GM23338 (cell line): ENCODE results near the gene EML3. TPM values are rescaled to one million over a fixed set of nuclear protein-coding genes. Genes with fewer than 3 reads are reported as not detected.

Experiments
- ATAC-seq: fragments of 200-7000 bp; cut with Tn5 transposase; 3 replicates; pipeline ENCODE4 v1.9.1; 2020
- DNase-seq: peaks from one replicate; pipeline ENCODE4 v3.0.0-alpha.2; 2015; ENCODE audit warnings: low spot score
- H2AFZ ChIP-seq: fragments of 200-600 bp; sonication (generic); 2 replicates; pipeline ENCODE4 v1.8.0; 2016; ENCODE audit warnings: antibody characterized with exemption, mild to moderate bottlenecking, moderate library complexity
- H3F3A ChIP-seq: fragments of 200-600 bp; sonication (generic); replicated peaks from 2 replicates; pipeline ENCODE4 v1.8.0; 2017; ENCODE audit warnings: antibody characterized with exemption, mixed run types, low read depth
- H3K27ac ChIP-seq: fragments of 200-600 bp; sonication (generic); 2 replicates; pipeline ENCODE4 v1.6.1; 2016; ENCODE audit warnings: low read depth
- H3K27me3 ChIP-seq: fragments of 200-600 bp; sonication (generic); 2 replicates; pipeline ENCODE4 v1.8.0; 2016; ENCODE audit warnings: mild to moderate bottlenecking, mixed run types, moderate library complexity; ENCODE audit not compliant: insufficient read depth
- H3K36me3 ChIP-seq: fragments of 200-600 bp; sonication (generic); 2 replicates; pipeline ENCODE4 v1.8.0; 2016; ENCODE audit warnings: mild to moderate bottlenecking; ENCODE audit not compliant: insufficient read depth
- H3K4me1 ChIP-seq: fragments of 200-600 bp; sonication (generic); 2 replicates; pipeline ENCODE4 v1.8.0; 2016; ENCODE audit warnings: mild to moderate bottlenecking, moderate library complexity; ENCODE audit not compliant: insufficient read depth
- H3K4me2 ChIP-seq: fragments of 200-600 bp; sonication (generic); 2 replicates; pipeline ENCODE4 v1.7.1; 2017; ENCODE audit warnings: mixed run types
- H3K4me3 ChIP-seq: fragments of 200-600 bp; sonication (generic); 2 replicates; pipeline ENCODE4 v1.6.1; 2016; ENCODE audit warnings: mixed run types
- H3K79me2 ChIP-seq: fragments of 200-600 bp; sonication (generic); replicated peaks from 2 replicates; pipeline ENCODE4 v1.8.0; 2017; ENCODE audit warnings: mild to moderate bottlenecking; ENCODE audit not compliant: insufficient read depth
- H3K9me2 ChIP-seq: fragments of 200-600 bp; sonication (generic); 2 replicates; pipeline ENCODE4 v1.8.0; 2017; ENCODE audit not compliant: insufficient read depth
- H4K20me1 ChIP-seq: fragments of 200-600 bp; sonication (generic); replicated peaks from 2 replicates; pipeline ENCODE4 v1.8.0; 2017; ENCODE audit warnings: mild to moderate bottlenecking; ENCODE audit not compliant: insufficient read depth
- H3K27ac Mint-ChIP-seq: 2 replicates; pipeline ENCODE4 v1.8.0; 2020; ENCODE audit warnings: inconsistent platforms, mild to moderate bottlenecking, moderate library complexity, mixed read lengths
- H3K27me3 Mint-ChIP-seq: 3 replicates; pipeline ENCODE4 v1.8.0; 2022; ENCODE audit warnings: low read depth, mild to moderate bottlenecking, moderate library complexity, mixed read lengths, inconsistent platforms; ENCODE audit not compliant: insufficient read depth, poor library complexity
- H3K36me3 Mint-ChIP-seq: 3 replicates; pipeline ENCODE4 v1.8.0; 2021; ENCODE audit warnings: low read depth, mild to moderate bottlenecking, inconsistent platforms, moderate library complexity, mixed read lengths
- H3K4me1 Mint-ChIP-seq: 3 replicates; pipeline ENCODE4 v1.8.0; 2020; ENCODE audit warnings: mild to moderate bottlenecking, inconsistent platforms, mixed read lengths
- H3K4me3 Mint-ChIP-seq: 3 replicates; pipeline ENCODE4 v1.8.0; 2021; ENCODE audit warnings: moderate library complexity, mild to moderate bottlenecking, inconsistent platforms, mixed read lengths
- H3K9me3 Mint-ChIP-seq: 3 replicates; pipeline ENCODE4 v1.8.0; 2020; ENCODE audit warnings: moderate library complexity, mild to moderate bottlenecking, inconsistent platforms, mixed read lengths
- CREB1 ChIP-seq: fragments of 250-450 bp; sonication (Bioruptor Pico); IDR thresholded peaks from 2 replicates; pipeline ENCODE4 v1.5.0; 2020; ENCODE audit warnings: low read depth, mild to moderate bottlenecking, moderate library complexity
- CTCF ChIP-seq, 2 experiments: fragments of 200-600 bp in 1 of 2; sonication (generic) in 1 of 2; conservative IDR thresholded peaks; 2 replicates each; pipeline versions ENCODE4 v1.5.1 to v1.6.1; 2016 to 2017; ENCODE audit warnings: antibody characterized with exemption in 2 of 2, low read depth in 2 of 2, mild to moderate bottlenecking in 2 of 2, moderate library complexity in 1 of 2
- EZH2 ChIP-seq: fragments of 200-600 bp; sonication (generic); IDR thresholded peaks from one replicate; pipeline ENCODE4 v1.8.0; 2017; ENCODE audit warnings: antibody characterized with exemption, mild to moderate bottlenecking, low read depth; ENCODE audit not compliant: unreplicated experiment
- EZH2phosphoT487 ChIP-seq: fragments of 200-600 bp; sonication (generic); IDR thresholded peaks from one replicate; pipeline ENCODE4 v1.8.1; 2018; ENCODE audit warnings: antibody characterized with exemption; ENCODE audit not compliant: unreplicated experiment
- JUNB ChIP-seq: IDR thresholded peaks from one replicate; pipeline ENCODE4 v1.6.1; 2016; ENCODE audit warnings: antibody characterized with exemption; ENCODE audit not compliant: unreplicated experiment
- NANOG ChIP-seq: IDR thresholded peaks from 2 replicates; pipeline ENCODE4 v1.6.1; 2016; ENCODE audit warnings: antibody characterized with exemption, borderline replicate concordance
- POLR2AphosphoS5 ChIP-seq: IDR thresholded peaks from 2 replicates; pipeline ENCODE4 v1.6.1; 2016; ENCODE audit warnings: antibody characterized with exemption, low read depth
- STAT1 ChIP-seq: IDR thresholded peaks from one replicate; pipeline ENCODE4 v1.6.1; 2016; ENCODE audit warnings: antibody characterized with exemption; ENCODE audit not compliant: unreplicated experiment
- ZNF114 ChIP-seq: fragments of 250-450 bp; sonication (Bioruptor Pico); IDR thresholded peaks from 2 replicates; pipeline ENCODE4 v1.5.0; 2020; ENCODE audit warnings: mild to moderate bottlenecking, moderate library complexity
- ZNF331 ChIP-seq: fragments of 250-450 bp; sonication (Bioruptor Pico); IDR thresholded peaks from 2 replicates; pipeline ENCODE4 v1.5.0; 2020; ENCODE audit warnings: low read depth, mild to moderate bottlenecking, moderate library complexity
- ZNF462 ChIP-seq: fragments of 250-450 bp; sonication (Bioruptor Pico); IDR thresholded peaks from 2 replicates; pipeline ENCODE4 v1.5.0; 2020; ENCODE audit warnings: mild to moderate bottlenecking, moderate library complexity
- polyA plus RNA-seq: library from polyadenylated mRNA; unstranded; fragments of >200 nt; fragmentation: Nextera tagmentation; extraction: Ambion mirVana; gene quantifications from 2 replicates; pipeline ENCODE4 v1.2.1, GENCODE V29; 2016
- total RNA-seq: library from RNA; depleted of rRNA; stranded (reverse); fragments of >200 nt; shearing (Covaris generic); gene quantifications from 2 replicates; pipeline ENCODE4 v1.2.3, GENCODE V29; 2014
- TF ChIP-seq, protein P1 (sequence below): IDR thresholded peaks from one replicate; pipeline ENCODE4 v1.6.1; 2018; ENCODE audit warnings: antibody characterized with exemption; ENCODE audit not compliant: unreplicated experiment
- TF ChIP-seq, protein P2 (sequence below): IDR thresholded peaks from 2 replicates; pipeline ENCODE4 v1.6.1; 2016; ENCODE audit warnings: antibody characterized with exemption

EML3 gene
- total and polyA plus RNA-seq, 2 experiments from 2014 or later: 15.4 to 17.1 TPM

GRCh38 chr11:62595124-62595523, 17.5 kb downstream of the EML3 start:
- peaks cover 34% of the 10 kb centered on the region for H3K4me1 Mint-ChIP-seq
- H3K27ac ChIP-seq: no peak overlapping the region
- no peak overlapping the region for H3K4me2 ChIP-seq
- H2AFZ ChIP-seq: no peak overlapping the region
- no peak overlapping the region for H3K4me3 ChIP-seq
- H3K4me1 ChIP-seq: peaks cover 23% of the 10 kb centered on the region; the same call in 1 of the 2 replicates
- H3K36me3 Mint-ChIP-seq: peaks cover 75% of the 10 kb centered on the region
- H3F3A ChIP-seq: peaks cover 51% of the 10 kb centered on the region
- H3K27ac Mint-ChIP-seq: no peak overlapping the region
- TF ChIP-seq CTCF (conservative IDR thresholded peaks at IDR 0.05; ENCODE audit: low read depth in 2 of 2): no peak
- TF ChIP-seq STAT1: no peak
- no peak for TF ChIP-seq ZNF462 (CRISPR knock-in tag)
- no peak for TF ChIP-seq ZNF331
- TF ChIP-seq NANOG: no peak
- no peak for TF ChIP-seq CREB1 (CRISPR knock-in tag)
- TF ChIP-seq EZH2phosphoT487: no peak
- no peak for TF ChIP-seq POLR2AphosphoS5
- TF ChIP-seq JUNB: no peak
- no peak for TF ChIP-seq ZNF114 (CRISPR knock-in tag)
- TF ChIP-seq, protein P1, sequence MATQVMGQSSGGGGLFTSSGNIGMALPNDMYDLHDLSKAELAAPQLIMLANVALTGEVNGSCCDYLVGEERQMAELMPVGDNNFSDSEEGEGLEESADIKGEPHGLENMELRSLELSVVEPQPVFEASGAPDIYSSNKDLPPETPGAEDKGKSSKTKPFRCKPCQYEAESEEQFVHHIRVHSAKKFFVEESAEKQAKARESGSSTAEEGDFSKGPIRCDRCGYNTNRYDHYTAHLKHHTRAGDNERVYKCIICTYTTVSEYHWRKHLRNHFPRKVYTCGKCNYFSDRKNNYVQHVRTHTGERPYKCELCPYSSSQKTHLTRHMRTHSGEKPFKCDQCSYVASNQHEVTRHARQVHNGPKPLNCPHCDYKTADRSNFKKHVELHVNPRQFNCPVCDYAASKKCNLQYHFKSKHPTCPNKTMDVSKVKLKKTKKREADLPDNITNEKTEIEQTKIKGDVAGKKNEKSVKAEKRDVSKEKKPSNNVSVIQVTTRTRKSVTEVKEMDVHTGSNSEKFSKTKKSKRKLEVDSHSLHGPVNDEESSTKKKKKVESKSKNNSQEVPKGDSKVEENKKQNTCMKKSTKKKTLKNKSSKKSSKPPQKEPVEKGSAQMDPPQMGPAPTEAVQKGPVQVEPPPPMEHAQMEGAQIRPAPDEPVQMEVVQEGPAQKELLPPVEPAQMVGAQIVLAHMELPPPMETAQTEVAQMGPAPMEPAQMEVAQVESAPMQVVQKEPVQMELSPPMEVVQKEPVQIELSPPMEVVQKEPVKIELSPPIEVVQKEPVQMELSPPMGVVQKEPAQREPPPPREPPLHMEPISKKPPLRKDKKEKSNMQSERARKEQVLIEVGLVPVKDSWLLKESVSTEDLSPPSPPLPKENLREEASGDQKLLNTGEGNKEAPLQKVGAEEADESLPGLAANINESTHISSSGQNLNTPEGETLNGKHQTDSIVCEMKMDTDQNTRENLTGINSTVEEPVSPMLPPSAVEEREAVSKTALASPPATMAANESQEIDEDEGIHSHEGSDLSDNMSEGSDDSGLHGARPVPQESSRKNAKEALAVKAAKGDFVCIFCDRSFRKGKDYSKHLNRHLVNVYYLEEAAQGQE: no peak
- TF ChIP-seq, protein P2, sequence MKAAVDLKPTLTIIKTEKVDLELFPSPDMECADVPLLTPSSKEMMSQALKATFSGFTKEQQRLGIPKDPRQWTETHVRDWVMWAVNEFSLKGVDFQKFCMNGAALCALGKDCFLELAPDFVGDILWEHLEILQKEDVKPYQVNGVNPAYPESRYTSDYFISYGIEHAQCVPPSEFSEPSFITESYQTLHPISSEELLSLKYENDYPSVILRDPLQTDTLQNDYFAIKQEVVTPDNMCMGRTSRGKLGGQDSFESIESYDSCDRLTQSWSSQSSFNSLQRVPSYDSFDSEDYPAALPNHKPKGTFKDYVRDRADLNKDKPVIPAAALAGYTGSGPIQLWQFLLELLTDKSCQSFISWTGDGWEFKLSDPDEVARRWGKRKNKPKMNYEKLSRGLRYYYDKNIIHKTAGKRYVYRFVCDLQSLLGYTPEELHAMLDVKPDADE: no peak
- no peak for TF ChIP-seq EZH2
- ATAC-seq (no peak), DNase-seq (no peak)
- no peaks in the 10 kb centered on the region for H3K9me2 ChIP-seq
- peaks cover 31% of the 10 kb centered on the region for H3K36me3 ChIP-seq
- no peak overlapping the region for H3K4me3 Mint-ChIP-seq
- H3K27me3 ChIP-seq: peaks cover 5% of the 10 kb centered on the region; the same call in 1 of the 2 replicates
- H3K79me2 ChIP-seq: peaks cover 24% of the 10 kb centered on the region
- peaks cover 34% of the 10 kb centered on the region for H3K27me3 Mint-ChIP-seq
- peaks cover 22% of the 10 kb centered on the region for H4K20me1 ChIP-seq
- H3K9me3 Mint-ChIP-seq: peaks cover 4% of the 10 kb centered on the region; the same call in 2 of the 3 replicates
